LNCAP (cell line): ENCODE measurements around the gene LIPC.

Experiments used
- CTCF ChIP-seq: fragments of 450-650 bp; IDR thresholded peaks from 2 replicates; pipeline ENCODE4 v1.5.1; 2017; ENCODE audit warnings: mild to moderate bottlenecking

The LIPC gene

DNA sequence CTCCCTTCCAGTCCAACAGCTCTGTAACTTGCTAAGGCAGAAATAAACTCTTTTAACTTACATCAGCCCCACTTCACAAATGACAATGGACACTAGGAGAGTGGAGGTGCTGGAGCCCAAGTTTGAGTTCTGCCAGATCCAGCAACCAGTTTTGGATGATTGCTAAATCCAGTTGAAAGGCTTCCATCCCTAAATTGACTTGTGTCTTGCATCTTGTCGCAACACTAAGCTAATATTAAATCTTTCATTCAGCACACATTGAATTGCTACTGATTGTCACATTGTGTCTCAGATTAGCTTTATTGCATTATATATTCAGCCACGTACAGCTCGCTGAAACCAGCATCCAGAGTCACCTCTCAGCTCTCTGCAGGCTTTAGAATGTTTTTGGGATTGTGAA, 41.7 kb upstream of the LIPC start:
- no peak for TF ChIP-seq CTCF

DNA sequence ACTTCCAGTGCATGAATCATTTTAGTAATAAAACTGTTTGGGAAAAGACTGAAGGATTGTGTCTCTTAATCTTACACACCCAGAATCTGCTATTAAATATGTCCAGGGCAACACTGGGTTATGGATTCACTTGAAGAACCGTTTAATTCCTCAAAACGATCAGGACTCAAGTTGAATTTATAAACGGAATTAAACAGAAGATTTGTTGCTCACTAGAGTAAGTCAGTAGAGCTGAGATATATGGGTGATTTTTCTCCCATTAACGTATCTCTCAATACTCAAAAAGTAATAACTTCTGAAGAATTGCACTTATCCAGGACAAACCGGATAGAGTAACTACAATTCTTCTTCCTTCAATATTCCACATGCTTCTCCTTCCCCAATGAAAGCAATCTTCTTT, 41.1 kb upstream of the LIPC start:
- no peak for TF ChIP-seq CTCF

- no peak for TF ChIP-seq CTCF
Measured at GRCh38 chr15:58391088-58391487, 40.7 kb upstream of the LIPC start.

- no peak for TF ChIP-seq CTCF
Measured at GRCh38 chr15:58392141-58392540, 39.6 kb upstream of the LIPC start.

DNA sequence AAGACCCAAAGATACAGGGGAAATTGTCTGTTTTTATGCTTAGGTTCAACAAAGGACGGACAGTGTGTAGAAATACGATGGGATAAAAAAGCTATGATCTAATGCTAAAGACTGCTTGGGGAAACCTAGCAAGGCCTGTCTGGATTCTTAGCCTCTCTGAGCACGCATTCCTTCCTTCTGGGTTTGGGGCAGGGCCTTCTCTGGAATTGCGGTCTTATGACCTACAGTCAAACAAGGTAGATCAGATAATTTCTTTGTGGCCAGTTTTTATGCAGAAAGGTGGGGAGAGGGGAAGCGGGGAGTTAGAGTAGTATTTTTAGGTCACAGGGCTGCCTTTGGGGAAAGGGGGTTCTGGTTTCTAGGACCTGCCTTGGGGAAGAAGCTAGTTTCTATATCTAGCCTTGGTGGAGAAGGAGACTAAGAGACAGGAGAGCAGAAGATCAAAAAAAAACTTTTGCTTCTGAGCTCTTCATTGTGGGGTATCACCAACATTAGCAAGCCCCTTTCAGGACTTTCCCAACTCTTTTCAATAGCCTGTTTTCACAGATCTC, 39.1 kb upstream of the LIPC start:
- TF ChIP-seq CTCF: no peak

- no peak for TF ChIP-seq CTCF
Measured at GRCh38 chr15:58393241-58393662, 38.5 kb upstream of the LIPC start.

DNA sequence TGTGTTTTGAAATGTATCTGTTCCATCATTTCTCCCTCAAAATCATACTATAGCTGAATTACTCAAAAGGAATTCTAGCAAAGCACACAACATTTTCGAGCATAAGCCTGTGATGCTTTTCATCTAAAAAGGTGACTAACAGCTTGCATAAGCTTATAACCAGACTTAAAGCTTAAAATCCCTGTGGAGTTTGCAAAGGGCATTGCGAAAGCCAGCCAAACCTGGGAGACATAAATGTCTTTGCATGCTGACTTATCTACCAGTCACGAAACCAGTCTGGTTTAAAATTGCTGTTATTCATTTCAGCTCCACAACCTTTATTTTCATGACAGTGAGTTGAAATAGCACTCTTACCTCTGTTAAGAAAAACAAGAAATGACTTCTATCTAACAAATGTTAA, 35.6 kb upstream of the LIPC start:
- TF ChIP-seq CTCF: no peak

DNA sequence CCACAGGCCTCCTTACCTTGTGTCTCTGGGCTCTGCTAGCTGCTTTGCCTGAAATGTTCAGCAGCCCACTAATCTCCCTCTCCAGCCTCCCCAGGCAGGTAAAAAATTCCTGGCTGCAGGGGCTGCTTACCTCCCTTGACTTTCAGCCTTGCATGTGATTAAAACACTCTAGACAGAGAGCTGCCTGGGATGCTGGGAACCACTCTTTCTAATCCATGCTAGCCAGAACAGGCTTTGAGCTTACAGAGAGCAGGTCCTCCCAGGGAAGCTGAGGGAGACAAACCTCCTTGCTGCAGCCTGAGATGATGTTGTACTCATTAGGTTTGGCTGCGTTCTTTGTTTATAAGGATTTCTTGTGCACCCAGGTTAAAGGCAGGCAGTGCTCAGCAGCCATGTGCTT, 33.7 kb upstream of the LIPC start:
- TF ChIP-seq CTCF: no peak
